Endodermal cell (in vitro differentiated cells): ENCODE results near the gene COL4A4. TPM values are rescaled to one million over a fixed set of nuclear protein-coding genes. Genes with fewer than 3 reads are reported as not detected.

Experiments
- DNase-seq: peaks from one replicate; pipeline ENCODE4 v3.0.0-alpha.2; 2017
- H3K27ac ChIP-seq: 2 replicates; pipeline ENCODE4 v1.5.1; 2013; ENCODE audit warnings: mild to moderate bottlenecking, low read depth, low read length, moderate library complexity
- H3K27me3 ChIP-seq: 2 replicates; pipeline ENCODE4 v1.6.1; 2013; ENCODE audit warnings: mild to moderate bottlenecking, low read length, moderate library complexity; ENCODE audit not compliant: insufficient read depth, control insufficient read depth, poor library complexity, severe bottlenecking
- H3K36me3 ChIP-seq: 2 replicates; pipeline ENCODE4 v1.7.0; 2013; ENCODE audit warnings: mild to moderate bottlenecking, low read length, moderate library complexity; ENCODE audit not compliant: control insufficient read depth, insufficient read depth
- H3K4me1 ChIP-seq: one replicate; pipeline ENCODE4 v1.7.0; 2013; ENCODE audit warnings: low read length; ENCODE audit not compliant: control insufficient read depth, insufficient read depth
- H3K4me3 ChIP-seq: 2 replicates; pipeline ENCODE4 v1.5.1; 2013; ENCODE audit warnings: mild to moderate bottlenecking, low read length, moderate library complexity
- H3K9ac ChIP-seq: 2 replicates; pipeline ENCODE4 v1.6.1; 2013; ENCODE audit warnings: mild to moderate bottlenecking, low read length, moderate library complexity; ENCODE audit not compliant: poor library complexity, severe bottlenecking; ENCODE audit errors: extremely low read depth
- H3K9me3 ChIP-seq: 2 replicates; pipeline ENCODE4 v1.6.1; 2013; ENCODE audit warnings: mild to moderate bottlenecking, low read length, moderate library complexity; ENCODE audit not compliant: control insufficient read depth
- H3K27ac Mint-ChIP-seq: 2 replicates; pipeline ENCODE4 v1.8.0; 2020; ENCODE audit warnings: mixed read lengths
- H3K27me3 Mint-ChIP-seq: 2 replicates; pipeline ENCODE4 v1.8.0; 2021; ENCODE audit warnings: mild to moderate bottlenecking, mixed read lengths; ENCODE audit not compliant: insufficient read depth
- H3K36me3 Mint-ChIP-seq: 2 replicates; pipeline ENCODE4 v1.8.0; 2020; ENCODE audit warnings: low read depth, mixed read lengths
- H3K4me1 Mint-ChIP-seq: 2 replicates; pipeline ENCODE4 v1.8.0; 2020; ENCODE audit warnings: mixed read lengths
- H3K4me3 Mint-ChIP-seq: 2 replicates; pipeline ENCODE4 v1.8.0; 2020; ENCODE audit warnings: mild to moderate bottlenecking, moderate library complexity, mixed read lengths
- H3K9me3 Mint-ChIP-seq: 2 replicates; pipeline ENCODE4 v1.8.0; 2020; ENCODE audit warnings: mild to moderate bottlenecking, mixed read lengths
- WGBS, 2 experiments: methylation state at CpG; one replicate each; pipeline versions ENCODE4 v1.1.5 to v1.1.7; 2013; ENCODE audit warnings: missing lambda C conversion rate in 2 of 2, mixed read lengths in 1 of 2; ENCODE audit not compliant: insufficient coverage in 1 of 2, insufficient read length in 1 of 2; 5-methylcytosine and 5-hydroxymethylcytosine counted together
- total RNA-seq, 2 donors: library from RNA; stranded (reverse); fragmentation: NEBNext Ultra II Directional in 1 of 2; extraction: Animal tissue kit (Norgen Biotek cat#: 25700) in 1 of 2; gene quantifications; 2 replicates in 1 of 2; 3 replicates in 1 of 2; pipeline ENCODE4 v1.2.1, GENCODE V29; 2021
- TF ChIP-seq, protein P1 (sequence below): fragments of 200-600 bp; sonication (generic); conservative IDR thresholded peaks from 2 replicates; pipeline ENCODE4 v1.5.0; 2021; ENCODE audit warnings: antibody characterized with exemption, mild to moderate bottlenecking

Gene COL4A4
- total RNA-seq, 2 donors from 2014 or later: 2.2 to 2.9 TPM

GRCh38 chr2:227007148-227007547 lies 156.9 kb downstream of the COL4A4 start:
- no peaks in the 10 kb centered on the region for H3K36me3 Mint-ChIP-seq
- WGBS, 2 experiments: 60 to 79% methylated on average over 4 to 9 of the region's 9 CpGs
- H3K4me1 Mint-ChIP-seq: peaks cover 4% of the 10 kb centered on the region

DNA sequence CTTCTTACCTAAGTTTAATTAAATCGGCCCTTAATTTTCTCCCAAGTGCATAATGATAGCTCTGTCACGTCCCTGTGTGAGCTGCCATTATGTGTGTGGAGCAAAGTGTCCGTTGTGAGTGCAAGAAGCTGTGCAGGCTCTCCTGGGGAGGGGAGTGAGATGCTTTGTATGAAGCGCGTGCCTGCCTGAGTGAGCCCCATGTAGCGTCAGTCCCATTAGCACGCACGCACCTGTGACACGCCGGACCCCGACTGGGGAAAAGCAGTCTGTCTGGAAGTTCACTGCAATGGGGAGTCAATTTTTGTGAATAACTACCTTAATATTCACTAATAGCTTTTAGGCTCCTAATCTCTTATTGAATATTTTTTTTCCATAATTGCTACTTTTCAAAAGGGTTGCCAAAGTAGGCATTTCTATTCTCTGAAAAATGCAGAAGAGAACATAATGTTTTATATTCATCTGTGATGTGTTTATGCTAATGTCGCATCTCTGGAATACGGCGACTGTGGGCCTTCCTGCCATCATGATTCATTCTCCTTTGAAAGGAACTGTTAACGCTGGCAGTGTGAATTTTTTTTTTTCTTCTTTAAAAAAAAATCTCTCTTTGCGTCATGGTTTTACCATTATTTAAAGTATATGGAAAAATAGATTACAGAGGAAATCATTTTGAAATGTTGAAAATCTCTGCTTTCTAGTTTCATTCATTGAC lies 157.7 kb downstream of the COL4A4 start:
- H3K36me3 Mint-ChIP-seq: peaks cover 2% of the 10 kb centered on the region
- H3K9me3 Mint-ChIP-seq: no peaks in the 10 kb centered on the region
- DNase-seq: no peak
- no peaks in the 10 kb centered on the region for H3K27me3 Mint-ChIP-seq
- no peak overlapping the region for H3K27ac ChIP-seq
- H3K9me3 ChIP-seq: no peaks in the 10 kb centered on the region
- no peak overlapping the region for H3K4me3 ChIP-seq
- 87 to 94% methylated on average over 3 to 15 of the region's 16 CpGs for WGBS, 2 experiments
- H3K4me1 Mint-ChIP-seq: peaks cover 4% of the 10 kb centered on the region
- no peak overlapping the region for H3K9ac ChIP-seq
- no peaks in the 10 kb centered on the region for H3K27me3 ChIP-seq
- TF ChIP-seq, protein P1, sequence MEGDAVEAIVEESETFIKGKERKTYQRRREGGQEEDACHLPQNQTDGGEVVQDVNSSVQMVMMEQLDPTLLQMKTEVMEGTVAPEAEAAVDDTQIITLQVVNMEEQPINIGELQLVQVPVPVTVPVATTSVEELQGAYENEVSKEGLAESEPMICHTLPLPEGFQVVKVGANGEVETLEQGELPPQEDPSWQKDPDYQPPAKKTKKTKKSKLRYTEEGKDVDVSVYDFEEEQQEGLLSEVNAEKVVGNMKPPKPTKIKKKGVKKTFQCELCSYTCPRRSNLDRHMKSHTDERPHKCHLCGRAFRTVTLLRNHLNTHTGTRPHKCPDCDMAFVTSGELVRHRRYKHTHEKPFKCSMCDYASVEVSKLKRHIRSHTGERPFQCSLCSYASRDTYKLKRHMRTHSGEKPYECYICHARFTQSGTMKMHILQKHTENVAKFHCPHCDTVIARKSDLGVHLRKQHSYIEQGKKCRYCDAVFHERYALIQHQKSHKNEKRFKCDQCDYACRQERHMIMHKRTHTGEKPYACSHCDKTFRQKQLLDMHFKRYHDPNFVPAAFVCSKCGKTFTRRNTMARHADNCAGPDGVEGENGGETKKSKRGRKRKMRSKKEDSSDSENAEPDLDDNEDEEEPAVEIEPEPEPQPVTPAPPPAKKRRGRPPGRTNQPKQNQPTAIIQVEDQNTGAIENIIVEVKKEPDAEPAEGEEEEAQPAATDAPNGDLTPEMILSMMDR: no peak
- H3K27ac Mint-ChIP-seq: no peak overlapping the region
- no peak overlapping the region for H3K4me3 Mint-ChIP-seq
- H3K36me3 ChIP-seq: no peaks in the 10 kb centered on the region
- no peaks in the 10 kb centered on the region for H3K4me1 ChIP-seq

More at GRCh38 chr2:227007148-227007547, 156.9 kb downstream of the COL4A4 start:
- no peak overlapping the region for H3K27ac ChIP-seq
- Mint-ChIP-seq H3K4me3 (no peak overlapping the region), H3K27ac (no peak overlapping the region), H3K27me3 (no peaks in the 10 kb centered on the region), H3K9me3 (no peaks in the 10 kb centered on the region)
- no peaks in the 10 kb centered on the region for H3K36me3 ChIP-seq
- H3K27me3 ChIP-seq: no peaks in the 10 kb centered on the region
- DNase-seq: no peak
- TF ChIP-seq, protein P1: no peak
- no peaks in the 10 kb centered on the region for H3K9me3 ChIP-seq
- no peak overlapping the region for H3K4me3 ChIP-seq
- no peak overlapping the region for H3K9ac ChIP-seq
- no peaks in the 10 kb centered on the region for H3K4me1 ChIP-seq

DNA sequence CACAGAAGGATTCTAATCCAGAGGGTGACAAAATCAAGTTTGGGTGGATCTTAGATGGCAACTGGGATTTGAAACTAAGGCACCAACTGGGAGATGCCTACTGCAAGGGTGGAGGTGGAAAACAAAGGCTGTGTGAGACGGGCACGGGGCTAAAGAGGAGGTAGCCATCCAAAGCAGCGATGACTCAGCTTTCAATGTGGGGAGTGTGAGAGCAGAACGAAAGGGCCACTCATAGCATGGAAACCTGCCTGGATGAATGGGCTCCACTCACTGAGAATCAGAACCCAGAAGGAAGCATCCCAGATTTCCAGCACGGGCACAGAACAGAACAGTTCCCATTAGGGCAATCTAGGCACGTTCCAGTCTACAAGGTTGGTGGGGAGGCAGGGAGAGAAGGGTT lies 159.5 kb downstream of the COL4A4 start:
- TF ChIP-seq, protein P1: no peak
- Histone ChIP-seq H3K27ac (no peak overlapping the region), H3K27me3 (no peaks in the 10 kb centered on the region), H3K9me3 (no peaks in the 10 kb centered on the region), H3K4me3 (no peak overlapping the region), H3K4me1 (no peaks in the 10 kb centered on the region), H3K9ac (no peak overlapping the region), H3K36me3 (no peaks in the 10 kb centered on the region)
- no peak overlapping the region for H3K27ac Mint-ChIP-seq
- H3K27me3 Mint-ChIP-seq: no peaks in the 10 kb centered on the region
- H3K4me1 Mint-ChIP-seq: peaks cover 4% of the 10 kb centered on the region
- peaks cover 18% of the 10 kb centered on the region for H3K36me3 Mint-ChIP-seq
- no peak overlapping the region for H3K4me3 Mint-ChIP-seq
- DNase-seq: no peak
- H3K9me3 Mint-ChIP-seq: peaks cover 5% of the 10 kb centered on the region
- WGBS, 2 experiments: 88 to 91% methylated on average over 6 of the region's 6 CpGs
